ENCODE measurements around the gene KIAA0319L. TPM values are rescaled to one million over a fixed set of nuclear protein-coding genes. Genes with fewer than 3 reads are reported as not detected.

KIAA0319L gene
- total RNA-seq, 1 experiment from 2014 or later: 46.4 TPM

DNA sequence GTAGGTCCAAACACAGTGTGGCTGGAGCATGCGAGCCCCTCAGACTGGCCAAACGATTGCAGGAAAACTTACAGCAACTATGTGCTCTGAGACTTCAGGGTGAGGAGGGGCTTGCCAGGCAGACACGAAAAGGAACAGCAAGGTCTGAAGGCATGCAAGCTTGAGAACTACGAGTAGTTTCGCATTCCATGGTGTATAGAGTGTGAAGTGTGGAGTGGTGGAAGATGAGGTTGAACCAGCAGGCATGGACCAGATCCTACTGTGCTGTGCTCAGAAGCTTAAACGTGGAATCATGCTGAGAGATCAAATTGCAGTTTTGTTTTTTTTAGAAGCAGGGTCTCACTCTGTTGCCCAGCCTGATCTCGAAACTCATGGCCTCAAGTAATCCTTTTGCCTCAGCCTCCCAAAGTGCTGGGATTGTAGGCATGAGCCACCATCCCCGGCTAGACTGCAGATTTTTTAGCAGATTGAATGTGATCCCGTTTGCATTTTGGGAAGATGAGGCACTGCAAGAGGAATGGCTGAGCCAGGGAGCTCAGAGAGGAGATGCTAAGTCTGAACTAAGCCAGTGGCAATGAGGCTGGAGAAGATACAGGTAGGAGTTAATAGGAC, 10.8 kb upstream of the KIAA0319L start:
- peaks cover 49% of the 10 kb centered on the region for H3K27me3 Mint-ChIP-seq (ENCODE audit: low read depth)
- H2BK12ac ChIP-seq (ENCODE audit: insufficient read length, low read depth, low read length): no peak overlapping the region
- H3K4me1 ChIP-seq (ENCODE audit: insufficient read depth, low read length): no peaks in the 10 kb centered on the region
- peaks cover 10 to 29% (median 25%) of the 10 kb centered on the region in 3 experiments for H3K36me3 Mint-ChIP-seq (ENCODE audit: insufficient read depth in 1 of 3, low read depth in 3 of 3)
- no peaks in the 10 kb centered on the region for H4K20me1 ChIP-seq (ENCODE audit: control insufficient read depth, insufficient read depth, insufficient read length)
- no peak overlapping the region for H4K8ac ChIP-seq (replicated peaks; ENCODE audit: insufficient read length, low read depth, low read length)
- no peaks in the 10 kb centered on the region; a peak in 1 of 5 replicates for H3K9me3 Mint-ChIP-seq
- no peaks in the 10 kb centered on the region for H3K79me1 ChIP-seq (ENCODE audit: insufficient read depth, low read depth, low read length, poor library complexity, severe bottlenecking)
- H3K9me3 ChIP-seq (ENCODE audit: control insufficient read depth, low read depth, low read length): no peaks in the 10 kb centered on the region
- no peak overlapping the region for H4K91ac ChIP-seq (ENCODE audit: insufficient read length, low read depth, low read length)
- no peak overlapping the region for H3K23ac ChIP-seq (ENCODE audit: insufficient read length, low read depth, low read length)
- no peak overlapping the region for H2BK15ac ChIP-seq (ENCODE audit: low read depth, low read length)
- H3T11ph ChIP-seq (ENCODE audit: low read length): no peak overlapping the region
- no peak overlapping the region for H3K9ac ChIP-seq (ENCODE audit: extremely low read depth, insufficient read length, low read length)
- peaks cover 12 to 14% of the 10 kb centered on the region in 2 experiments for H3K4me1 Mint-ChIP-seq
- no peak overlapping the region for H3K4me2 ChIP-seq (ENCODE audit: insufficient read depth, insufficient read length, low read length)
- H3K23me2 ChIP-seq (ENCODE audit: insufficient read length, low read depth, low read length, poor library complexity, severe bottlenecking): peaks cover 2% of the 10 kb centered on the region
- no peak for DNase-seq
- no peak overlapping the region for H2BK120ac ChIP-seq (ENCODE audit: low read depth, low read length, poor library complexity, severe bottlenecking)
- H3K14ac ChIP-seq (ENCODE audit: insufficient read depth, low read length): no peak overlapping the region
- no peaks in the 10 kb centered on the region for H3K79me2 ChIP-seq (ENCODE audit: insufficient read depth, low read length)
- no CpG with 5 or more reads among the region's 9 CpGs for WGBS (ENCODE audit: extremely low coverage, insufficient read length, low lambda C conversion rate)
- no peak overlapping the region for H3K56ac ChIP-seq (ENCODE audit: insufficient read length, low read depth, low read length)
- H3K27ac Mint-ChIP-seq: no peak overlapping the region
- H2AFZ ChIP-seq (ENCODE audit: low read length): no peak overlapping the region
- no peak overlapping the region for H2AK5ac ChIP-seq (ENCODE audit: insufficient read length, low read length)
- H2BK20ac ChIP-seq (ENCODE audit: low read depth, low read length, poor library complexity, severe bottlenecking): no peak overlapping the region
- H4K5ac ChIP-seq (ENCODE audit: insufficient read length, low read depth, low read length): no peak overlapping the region
- H3K27ac ChIP-seq (ENCODE audit: insufficient read length, low read depth, low read length): no peak overlapping the region
- no peak overlapping the region for H3K4ac ChIP-seq (ENCODE audit: low read depth, low read length)
- no peak overlapping the region for H3K4me3 Mint-ChIP-seq
- no peak overlapping the region for H2BK5ac ChIP-seq (ENCODE audit: insufficient read length, low read length)
- no peak overlapping the region for H3K18ac ChIP-seq (ENCODE audit: insufficient read length, low read depth, low read length)
- TF ChIP-seq, protein P1, sequence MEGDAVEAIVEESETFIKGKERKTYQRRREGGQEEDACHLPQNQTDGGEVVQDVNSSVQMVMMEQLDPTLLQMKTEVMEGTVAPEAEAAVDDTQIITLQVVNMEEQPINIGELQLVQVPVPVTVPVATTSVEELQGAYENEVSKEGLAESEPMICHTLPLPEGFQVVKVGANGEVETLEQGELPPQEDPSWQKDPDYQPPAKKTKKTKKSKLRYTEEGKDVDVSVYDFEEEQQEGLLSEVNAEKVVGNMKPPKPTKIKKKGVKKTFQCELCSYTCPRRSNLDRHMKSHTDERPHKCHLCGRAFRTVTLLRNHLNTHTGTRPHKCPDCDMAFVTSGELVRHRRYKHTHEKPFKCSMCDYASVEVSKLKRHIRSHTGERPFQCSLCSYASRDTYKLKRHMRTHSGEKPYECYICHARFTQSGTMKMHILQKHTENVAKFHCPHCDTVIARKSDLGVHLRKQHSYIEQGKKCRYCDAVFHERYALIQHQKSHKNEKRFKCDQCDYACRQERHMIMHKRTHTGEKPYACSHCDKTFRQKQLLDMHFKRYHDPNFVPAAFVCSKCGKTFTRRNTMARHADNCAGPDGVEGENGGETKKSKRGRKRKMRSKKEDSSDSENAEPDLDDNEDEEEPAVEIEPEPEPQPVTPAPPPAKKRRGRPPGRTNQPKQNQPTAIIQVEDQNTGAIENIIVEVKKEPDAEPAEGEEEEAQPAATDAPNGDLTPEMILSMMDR (conservative IDR thresholded peaks at IDR 0.05): no peak
- H3K27me3 ChIP-seq (ENCODE audit: insufficient read depth, low read length): peaks cover 24% of the 10 kb centered on the region

Measured in H9 (cell line).